ENCODE results near the gene SHISA4.

GRCh38 chr1:201896951-201897391 lies 8.3 kb downstream of the SHISA4 start:
- TF ChIP-seq CTCF (conservative IDR thresholded peaks at IDR 0.05; ENCODE audit: low read depth, low read length), result peak; percentile 25; the same call in 1 of the 2 replicates
- TF ChIP-seq EZH2 (IDR thresholded peaks at IDR 0.05; ENCODE audit: low read length, unreplicated experiment), result no peak
- no peak for TF ChIP-seq EZH2phosphoT487 (IDR thresholded peaks at IDR 0.05; ENCODE audit: borderline replicate concordance, low read length)

All from PC-3 (cell line).